H9 (cell line): Measurements from ENCODE around the gene TTYH1. TPM values are rescaled to one million over a fixed set of nuclear protein-coding genes. Genes with fewer than 3 reads are reported as not detected.

Experiments used
- DNase-seq: peaks from one replicate; pipeline ENCODE4 v3.0.0-alpha.2; 2017
- H2AFZ ChIP-seq: one replicate; pipeline ENCODE4 v1.6.1; 2013; ENCODE audit warnings: mild to moderate bottlenecking, low read length, control low read depth, moderate library complexity
- H2AK5ac ChIP-seq: 2 replicates; pipeline ENCODE4 v1.6.1; 2013; ENCODE audit warnings: low read length, control low read depth, mixed read lengths; ENCODE audit not compliant: insufficient read length
- H2BK120ac ChIP-seq: one replicate; pipeline ENCODE4 v1.6.1; 2013; ENCODE audit warnings: low read depth, mild to moderate bottlenecking, low read length, control low read depth, inconsistent platforms; ENCODE audit not compliant: poor library complexity, severe bottlenecking
- H2BK12ac ChIP-seq: 2 replicates; pipeline ENCODE4 v1.6.1; 2013; ENCODE audit warnings: low read length, control low read depth, mixed read lengths, low read depth; ENCODE audit not compliant: insufficient read length
- H2BK15ac ChIP-seq: 2 replicates; pipeline ENCODE4 v1.6.1; 2013; ENCODE audit warnings: low read depth, low read length, control low read depth
- H2BK20ac ChIP-seq: one replicate; pipeline ENCODE4 v1.6.1; 2013; ENCODE audit warnings: low read depth, mild to moderate bottlenecking, low read length, control low read depth, inconsistent platforms; ENCODE audit not compliant: poor library complexity, severe bottlenecking
- H2BK5ac ChIP-seq: 2 replicates; pipeline ENCODE4 v1.6.1; 2013; ENCODE audit warnings: low read length, control low read depth, mixed read lengths; ENCODE audit not compliant: insufficient read length
- H3K14ac ChIP-seq: 2 replicates; pipeline ENCODE4 v1.6.1; 2013; ENCODE audit warnings: low read length, control low read depth; ENCODE audit not compliant: insufficient read depth
- H3K18ac ChIP-seq: 2 replicates; pipeline ENCODE4 v1.6.1; 2013; ENCODE audit warnings: low read depth, mild to moderate bottlenecking, mixed read lengths, low read length, control low read depth; ENCODE audit not compliant: insufficient read length
- H3K23ac ChIP-seq: 2 replicates; pipeline ENCODE4 v1.6.1; 2013; ENCODE audit warnings: low read length, control low read depth, mixed read lengths, low read depth; ENCODE audit not compliant: insufficient read length
- H3K23me2 ChIP-seq: 2 replicates; pipeline ENCODE4 v1.6.1; 2013; ENCODE audit warnings: low read depth, mild to moderate bottlenecking, mixed read lengths, low read length, control low read depth; ENCODE audit not compliant: insufficient read length, poor library complexity, severe bottlenecking
- H3K27ac ChIP-seq: 2 replicates; pipeline ENCODE4 v1.5.1; 2013; ENCODE audit warnings: low read length, control low read depth, mixed read lengths, low read depth; ENCODE audit not compliant: insufficient read length
- H3K27me3 ChIP-seq: 2 replicates; pipeline ENCODE4 v1.6.1; 2013; ENCODE audit warnings: low read length, control low read depth, inconsistent platforms; ENCODE audit not compliant: insufficient read depth
- H3K4ac ChIP-seq: 2 replicates; pipeline ENCODE4 v1.6.1; 2013; ENCODE audit warnings: low read depth, mild to moderate bottlenecking, control low read depth, inconsistent platforms, low read length, moderate library complexity
- H3K4me1 ChIP-seq: 2 replicates; pipeline ENCODE4 v1.6.1; 2013; ENCODE audit warnings: low read length, control low read depth, inconsistent platforms; ENCODE audit not compliant: insufficient read depth
- H3K4me2 ChIP-seq: 2 replicates; pipeline ENCODE4 v1.6.1; 2013; ENCODE audit warnings: low read length, control low read depth, mixed read lengths; ENCODE audit not compliant: insufficient read length, insufficient read depth
- H3K56ac ChIP-seq: 2 replicates; pipeline ENCODE4 v1.6.1; 2013; ENCODE audit warnings: low read depth, mild to moderate bottlenecking, mixed read lengths, low read length, control low read depth; ENCODE audit not compliant: insufficient read length
- H3K79me1 ChIP-seq: 2 replicates; pipeline ENCODE4 v1.6.1; 2013; ENCODE audit warnings: low read depth, mild to moderate bottlenecking, moderate library complexity, low read length, control low read depth, inconsistent platforms; ENCODE audit not compliant: insufficient read depth, poor library complexity, severe bottlenecking
- H3K79me2 ChIP-seq: 2 replicates; pipeline ENCODE4 v1.6.1; 2013; ENCODE audit warnings: low read length, control low read depth, inconsistent platforms; ENCODE audit not compliant: insufficient read depth
- H3K9ac ChIP-seq: 2 replicates; pipeline ENCODE4 v1.6.1; 2013; ENCODE audit warnings: low read length, control low read depth, mixed read lengths; ENCODE audit not compliant: insufficient read length; ENCODE audit errors: extremely low read depth
- H3K9me3 ChIP-seq: one replicate; pipeline ENCODE4 v1.6.1; 2013; ENCODE audit warnings: low read depth, low read length, inconsistent platforms; ENCODE audit not compliant: control insufficient read depth
- H3T11ph ChIP-seq: one replicate; pipeline ENCODE4 v1.6.1; 2013; ENCODE audit warnings: mild to moderate bottlenecking, low read length, control low read depth, inconsistent platforms
- H4K20me1 ChIP-seq: one replicate; pipeline ENCODE4 v1.6.1; 2013; ENCODE audit not compliant: control insufficient read depth, insufficient read length, insufficient read depth
- H4K5ac ChIP-seq: 2 replicates; pipeline ENCODE4 v1.6.1; 2013; ENCODE audit warnings: low read depth, mild to moderate bottlenecking, mixed read lengths, low read length, control low read depth; ENCODE audit not compliant: insufficient read length
- H4K8ac ChIP-seq: replicated peaks from 2 replicates; pipeline ENCODE4 v1.6.1; 2013; ENCODE audit warnings: low read length, control low read depth, mixed read lengths, low read depth; ENCODE audit not compliant: insufficient read length
- H4K91ac ChIP-seq: 2 replicates; pipeline ENCODE4 v1.6.1; 2013; ENCODE audit warnings: low read depth, mild to moderate bottlenecking, moderate library complexity, mixed read lengths, low read length, control low read depth; ENCODE audit not compliant: insufficient read length
- H3K27ac Mint-ChIP-seq, 3 experiments: 2 replicates in 2 of 3; 3 replicates in 1 of 3; pipeline ENCODE4 v1.8.0; 2020 to 2021; ENCODE audit warnings: mixed read lengths in 3 of 3, mild to moderate bottlenecking in 1 of 3, moderate library complexity in 1 of 3
- H3K27me3 Mint-ChIP-seq: 2 replicates; pipeline ENCODE4 v1.8.0; 2021; ENCODE audit warnings: low read depth, mild to moderate bottlenecking, moderate library complexity, mixed read lengths
- H3K36me3 Mint-ChIP-seq, 3 experiments: 2 replicates in 2 of 3; 3 replicates in 1 of 3; pipeline ENCODE4 v1.8.0; 2020 to 2021; ENCODE audit warnings: low read depth in 3 of 3, mixed read lengths in 3 of 3; ENCODE audit not compliant: insufficient read depth in 1 of 3
- H3K4me1 Mint-ChIP-seq, 2 experiments: 2 replicates each; pipeline ENCODE4 v1.8.0; 2020; ENCODE audit warnings: mixed read lengths in 2 of 2
- H3K4me3 Mint-ChIP-seq, 2 experiments: 2 replicates in 1 of 2; 3 replicates in 1 of 2; pipeline ENCODE4 v1.8.0; 2020 to 2021; ENCODE audit warnings: mild to moderate bottlenecking in 2 of 2, mixed read lengths in 2 of 2, moderate library complexity in 1 of 2
- H3K9me3 Mint-ChIP-seq, 2 experiments: 2 replicates in 1 of 2; 3 replicates in 1 of 2; pipeline ENCODE4 v1.8.0; 2020; ENCODE audit warnings: mild to moderate bottlenecking in 2 of 2, mixed read lengths in 2 of 2, moderate library complexity in 1 of 2
- CTCF ChIP-seq: fragments of 200-600 bp; sonication (generic); conservative IDR thresholded peaks from 3 replicates; pipeline ENCODE4 v1.8.0; 2021; ENCODE audit warnings: antibody characterized with exemption, mild to moderate bottlenecking
- WGBS: extraction: QIAGEN DNeasy Blood & Tissue Kit; methylation state at CpG from one replicate; pipeline ENCODE4 v1.1.7; 2013; ENCODE audit warnings: missing lambda C conversion rate, low lambda C conversion rate, mixed read lengths; ENCODE audit not compliant: insufficient read length; ENCODE audit errors: extremely low coverage; 5-methylcytosine and 5-hydroxymethylcytosine counted together
- total RNA-seq: library from RNA; stranded (reverse); gene quantifications from 2 replicates; pipeline ENCODE4 v1.2.1, GENCODE V29; 2021

The TTYH1 gene
- total RNA-seq, 1 experiment from 2014 or later, result 47.1 TPM

DNA sequence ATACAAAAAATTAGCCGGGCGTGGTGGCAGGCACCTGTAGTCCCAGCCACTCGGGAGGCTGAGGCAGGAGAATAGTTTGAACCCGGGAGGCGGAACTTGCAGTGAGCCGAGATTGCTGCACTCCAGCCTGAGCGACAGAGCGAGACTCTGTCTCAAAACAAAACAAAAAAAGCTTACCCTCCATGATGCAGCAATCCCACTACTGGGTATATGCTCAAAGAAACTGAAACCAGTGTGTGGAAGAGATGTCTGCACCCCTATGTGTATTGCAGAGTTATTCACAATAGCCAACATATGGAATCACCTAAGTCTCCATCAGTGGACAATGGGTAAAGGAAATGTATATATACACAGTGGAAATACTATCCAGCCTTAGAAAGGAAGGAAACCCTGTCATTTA lies 19.6 kb upstream of the TTYH1 start:
- no peak overlapping the region for H4K91ac ChIP-seq
- no CpG with 5 or more reads among the region's 8 CpGs for WGBS
- no peak overlapping the region for H2BK15ac ChIP-seq
- no peaks in the 10 kb centered on the region for H4K20me1 ChIP-seq
- H2BK120ac ChIP-seq, result no peak overlapping the region
- no peaks in the 10 kb centered on the region for H3K27me3 ChIP-seq
- no peak overlapping the region for H2BK12ac ChIP-seq
- no peaks in the 10 kb centered on the region for H3K23me2 ChIP-seq
- H3K9me3 Mint-ChIP-seq, result peaks cover 6 to 39% of the 10 kb centered on the region in 2 experiments; a peak in 4 of 5 replicates
- H3K4me3 Mint-ChIP-seq, result no peak overlapping the region
- H3K9me3 ChIP-seq, result no peaks in the 10 kb centered on the region
- no peaks in the 10 kb centered on the region for H3K79me2 ChIP-seq
- no peak overlapping the region for H2AK5ac ChIP-seq
- H3K4me2 ChIP-seq, result no peak overlapping the region
- H3K23ac ChIP-seq, result no peak overlapping the region
- TF ChIP-seq CTCF, result no peak
- no peak overlapping the region for H3K4ac ChIP-seq
- no peak overlapping the region for H3T11ph ChIP-seq
- peaks cover 16 to 23% of the 10 kb centered on the region in 2 experiments for H3K4me1 Mint-ChIP-seq
- H3K4me1 ChIP-seq, result no peaks in the 10 kb centered on the region
- H3K9ac ChIP-seq, result no peak overlapping the region
- peaks cover 68% of the 10 kb centered on the region for H3K27me3 Mint-ChIP-seq
- no peaks in the 10 kb centered on the region for H3K79me1 ChIP-seq
- H2AFZ ChIP-seq, result no peak overlapping the region
- H2BK20ac ChIP-seq, result no peak overlapping the region
- no peak overlapping the region for H4K5ac ChIP-seq
- no peak overlapping the region for H3K27ac Mint-ChIP-seq
- no peak overlapping the region for H3K27ac ChIP-seq
- no peak for DNase-seq
- H3K14ac ChIP-seq, result no peak overlapping the region
- H3K56ac ChIP-seq, result no peak overlapping the region
- H2BK5ac ChIP-seq, result no peak overlapping the region
- H3K36me3 Mint-ChIP-seq, result no peaks in the 10 kb centered on the region; a peak in 1 of 7 replicates
- H4K8ac ChIP-seq, result no peak overlapping the region
- no peak overlapping the region for H3K18ac ChIP-seq
